Ascending aorta (tissue), 2 donors: Measurements from ENCODE around the gene ITPK1. TPM values are rescaled to one million over a fixed set of nuclear protein-coding genes. Genes with fewer than 3 reads are reported as not detected.

Source experiments
- DNase-seq, 2 donors: peaks; one replicate each; pipeline ENCODE4 v3.0.0-alpha.2; 2019; ENCODE audit warnings: low spot score in 2 of 2
- H3K27ac ChIP-seq, 2 donors: fragments of 200-600 bp; sonication (generic); one replicate each; pipeline ENCODE4 v1.5.1; 2016 to 2017; ENCODE audit warnings: mild to moderate bottlenecking in 1 of 2
- H3K27me3 ChIP-seq: fragments of 200-600 bp; sonication (generic); one replicate; pipeline ENCODE4 v1.5.1; 2017
- H3K36me3 ChIP-seq, 2 donors: fragments of 200-600 bp; sonication (generic); one replicate each; pipeline ENCODE4 v1.5.1; 2016
- H3K4me1 ChIP-seq, 2 donors: fragments of 200-600 bp; sonication (generic); one replicate each; pipeline ENCODE4 v1.5.1; 2016 to 2017; ENCODE audit warnings: mild to moderate bottlenecking in 1 of 2
- H3K4me3 ChIP-seq, 2 donors: fragments of 200-600 bp; sonication (generic); one replicate each; pipeline ENCODE4 v1.5.1; 2016 to 2017; ENCODE audit warnings: mild to moderate bottlenecking in 1 of 2
- H3K9me3 ChIP-seq, 2 donors: fragments of 200-600 bp; sonication (generic); one replicate each; pipeline ENCODE4 v1.5.1; 2016
- intact Hi-C: fragments of 100-400 bp; cut with DNase I; formaldehyde crosslinking; loops from one replicate; pipeline ENCODE4 v1.15.1; 2023
- total RNA-seq: library from RNA; depleted of rRNA; stranded (reverse); fragments of >200 nt; gene quantifications from one replicate; pipeline ENCODE4 v1.1.0, GENCODE V29; 2016
- TF ChIP-seq, protein P1 (sequence below), 3 experiments: fragments of 200-600 bp in 2 of 3; fragments of 450-650 bp in 1 of 3; sonication (generic) in 2 of 3; IDR thresholded peaks; one replicate each; pipeline ENCODE4 v1.5.1; 2016 to 2019; ENCODE audit warnings: antibody characterized with exemption in 3 of 3, mild to moderate bottlenecking in 1 of 3, moderate library complexity in 1 of 3

Gene ITPK1
- total RNA-seq, 1 donor from 2014 or later, result 85.3 TPM

DNA sequence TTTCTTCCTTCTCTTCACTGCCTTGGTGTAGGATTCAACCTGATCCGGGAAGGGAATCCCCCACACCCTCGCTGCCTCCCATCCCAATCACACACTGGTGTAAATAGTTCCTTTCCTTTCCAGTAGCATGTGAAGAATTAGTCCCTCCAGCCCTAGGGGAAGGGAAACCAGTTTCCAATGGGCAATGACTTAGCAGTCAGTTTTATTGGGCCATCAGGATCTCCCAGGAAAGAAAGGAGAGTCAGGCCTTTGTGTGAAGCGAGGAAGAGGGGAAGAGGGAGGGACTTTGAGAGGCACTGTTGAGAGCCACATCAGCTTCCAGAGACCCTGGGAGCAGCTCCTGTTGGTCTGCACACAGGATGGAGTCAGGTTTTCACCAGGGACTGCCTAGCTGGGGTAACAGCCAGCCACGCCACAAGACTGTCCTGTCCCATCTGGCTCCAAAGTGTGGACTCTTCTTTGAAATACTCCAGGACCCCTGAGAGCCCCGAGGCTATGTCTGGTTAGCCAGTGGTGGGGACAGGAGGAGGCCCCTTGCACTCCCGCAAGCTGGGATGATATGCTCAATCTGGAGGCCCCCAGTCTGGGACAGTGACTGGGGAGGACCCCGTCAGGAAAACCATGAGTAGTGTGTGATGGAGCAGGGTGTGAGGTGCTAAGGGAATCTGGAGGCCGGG is 41.1 kb upstream of the ITPK1 start:
- no peak for DNase-seq
- Histone ChIP-seq H3K27me3 (no peaks in the 10 kb centered on the region), H3K4me1 (no peaks in the 10 kb centered on the region), H3K27ac (no peak overlapping the region), H3K36me3 (no peaks in the 10 kb centered on the region), H3K4me3 (no peak overlapping the region), H3K9me3 (no peaks in the 10 kb centered on the region)
- TF ChIP-seq, protein P1, sequence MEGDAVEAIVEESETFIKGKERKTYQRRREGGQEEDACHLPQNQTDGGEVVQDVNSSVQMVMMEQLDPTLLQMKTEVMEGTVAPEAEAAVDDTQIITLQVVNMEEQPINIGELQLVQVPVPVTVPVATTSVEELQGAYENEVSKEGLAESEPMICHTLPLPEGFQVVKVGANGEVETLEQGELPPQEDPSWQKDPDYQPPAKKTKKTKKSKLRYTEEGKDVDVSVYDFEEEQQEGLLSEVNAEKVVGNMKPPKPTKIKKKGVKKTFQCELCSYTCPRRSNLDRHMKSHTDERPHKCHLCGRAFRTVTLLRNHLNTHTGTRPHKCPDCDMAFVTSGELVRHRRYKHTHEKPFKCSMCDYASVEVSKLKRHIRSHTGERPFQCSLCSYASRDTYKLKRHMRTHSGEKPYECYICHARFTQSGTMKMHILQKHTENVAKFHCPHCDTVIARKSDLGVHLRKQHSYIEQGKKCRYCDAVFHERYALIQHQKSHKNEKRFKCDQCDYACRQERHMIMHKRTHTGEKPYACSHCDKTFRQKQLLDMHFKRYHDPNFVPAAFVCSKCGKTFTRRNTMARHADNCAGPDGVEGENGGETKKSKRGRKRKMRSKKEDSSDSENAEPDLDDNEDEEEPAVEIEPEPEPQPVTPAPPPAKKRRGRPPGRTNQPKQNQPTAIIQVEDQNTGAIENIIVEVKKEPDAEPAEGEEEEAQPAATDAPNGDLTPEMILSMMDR (IDR thresholded peaks at IDR 0.05), result no peak
- intact Hi-C loops, result no loop called here

DNA sequence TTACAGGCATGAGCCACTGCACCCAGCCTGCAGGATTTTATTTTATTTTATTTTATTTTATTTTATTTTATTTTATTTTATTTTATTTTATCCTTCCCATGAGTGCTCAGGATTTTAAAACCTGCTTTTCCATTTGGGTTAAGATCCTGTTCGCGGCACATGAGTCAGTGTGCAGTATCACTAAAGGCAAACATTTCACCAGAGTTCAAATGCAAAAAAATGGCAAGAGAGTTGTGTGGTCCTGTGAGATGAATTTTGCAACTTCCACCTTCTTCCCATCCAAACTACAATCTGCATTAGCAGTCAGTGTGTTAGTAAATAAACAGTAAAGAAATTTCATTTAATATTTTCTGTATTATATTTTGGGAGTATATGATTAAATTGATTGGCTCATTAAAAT is 39.9 kb upstream of the ITPK1 start:
- Histone ChIP-seq H3K4me3 (no peak overlapping the region), H3K27ac (no peak overlapping the region), H3K36me3 (no peaks in the 10 kb centered on the region), H3K9me3 (no peaks in the 10 kb centered on the region), H3K27me3 (no peaks in the 10 kb centered on the region), H3K4me1 (no peaks in the 10 kb centered on the region)
- no peak for DNase-seq
- TF ChIP-seq, protein P1 (IDR thresholded peaks at IDR 0.05), result no peak
- intact Hi-C loops, result no loop called here

DNA sequence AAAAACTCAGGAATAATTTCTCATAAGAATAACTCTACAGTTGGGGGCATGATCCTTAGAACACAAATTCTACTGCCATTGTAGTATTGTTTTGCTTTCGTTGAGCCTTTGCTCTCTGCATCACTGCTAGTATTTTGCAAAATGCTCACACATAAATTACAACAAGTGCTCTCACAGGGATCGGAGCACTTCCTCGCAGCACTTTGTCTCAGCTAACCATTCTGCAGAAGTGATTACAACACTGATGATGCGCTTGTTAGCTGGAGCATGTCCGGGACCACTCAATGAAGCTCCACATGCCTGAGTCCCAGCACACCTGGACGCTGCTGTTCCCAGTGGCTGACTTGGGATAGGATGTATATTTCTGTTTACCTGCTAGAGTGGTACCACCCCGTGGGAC is 37.4 kb upstream of the ITPK1 start:
- TF ChIP-seq, protein P1 (IDR thresholded peaks at IDR 0.05), result no peak

DNA sequence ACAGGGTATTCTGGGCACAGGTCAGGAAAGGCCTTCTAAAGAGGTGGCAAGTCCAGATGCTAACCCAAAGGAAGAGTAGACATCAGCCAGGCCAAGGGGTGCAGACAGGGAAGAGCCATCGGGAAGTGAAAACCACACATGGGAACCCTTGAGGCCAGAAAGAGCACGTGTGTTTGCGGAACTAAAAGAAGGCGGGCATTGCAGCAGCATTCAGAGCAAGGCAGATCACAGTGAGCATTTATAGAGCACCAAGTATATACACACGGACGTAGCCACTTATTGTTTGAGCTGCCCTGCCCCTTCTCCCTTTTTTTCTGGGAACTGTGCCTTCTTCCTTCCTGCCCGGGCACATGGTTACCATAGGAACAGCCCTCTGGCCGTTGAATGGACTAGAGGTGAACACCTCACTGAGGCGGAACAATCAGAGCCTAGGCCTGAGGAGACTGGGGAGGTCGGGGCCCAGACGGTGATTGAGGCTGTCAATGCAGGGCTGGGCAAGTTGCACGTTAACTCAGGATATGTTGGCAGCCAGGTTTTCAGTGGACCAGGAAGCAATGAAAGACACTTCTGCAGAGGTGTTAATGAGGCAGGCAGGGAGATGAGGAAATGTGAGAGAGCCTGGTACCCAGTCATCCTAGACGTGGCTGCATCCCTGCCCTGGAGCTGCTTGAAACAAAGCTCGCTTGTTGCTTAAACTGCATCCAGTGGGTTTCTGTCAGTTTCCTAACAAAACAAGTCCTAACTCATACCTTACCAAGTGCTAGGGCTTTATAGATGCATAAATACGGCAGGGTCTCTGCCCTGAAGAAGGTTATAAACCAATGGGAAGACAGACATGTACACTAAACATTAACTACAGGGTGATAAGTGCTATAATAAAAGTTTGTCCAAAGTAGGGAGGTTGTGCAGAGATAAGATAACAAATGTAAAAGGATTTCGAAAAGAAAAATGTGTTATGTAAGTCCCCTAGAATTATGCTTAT is 34.8 kb upstream of the ITPK1 start:
- no peak for DNase-seq
- TF ChIP-seq, protein P1 (IDR thresholded peaks at IDR 0.05), result no peak
- Histone ChIP-seq H3K27ac (no peak overlapping the region), H3K4me1 (no peaks in the 10 kb centered on the region), H3K4me3 (no peak overlapping the region), H3K9me3 (no peaks in the 10 kb centered on the region), H3K27me3 (no peaks in the 10 kb centered on the region), H3K36me3 (no peaks in the 10 kb centered on the region)
- intact Hi-C loops, result no loop called here

More for the DNA sequence above, 37.4 kb upstream of the ITPK1 start:
- no peaks in the 10 kb centered on the region for H3K36me3 ChIP-seq
- no peaks in the 10 kb centered on the region for H3K4me1 ChIP-seq
- H3K9me3 ChIP-seq, result no peaks in the 10 kb centered on the region
- intact Hi-C loops, result no loop called here
- DNase-seq, result no peak
- no peak overlapping the region for H3K4me3 ChIP-seq
- no peaks in the 10 kb centered on the region for H3K27me3 ChIP-seq
- H3K27ac ChIP-seq, result no peak overlapping the region

DNA sequence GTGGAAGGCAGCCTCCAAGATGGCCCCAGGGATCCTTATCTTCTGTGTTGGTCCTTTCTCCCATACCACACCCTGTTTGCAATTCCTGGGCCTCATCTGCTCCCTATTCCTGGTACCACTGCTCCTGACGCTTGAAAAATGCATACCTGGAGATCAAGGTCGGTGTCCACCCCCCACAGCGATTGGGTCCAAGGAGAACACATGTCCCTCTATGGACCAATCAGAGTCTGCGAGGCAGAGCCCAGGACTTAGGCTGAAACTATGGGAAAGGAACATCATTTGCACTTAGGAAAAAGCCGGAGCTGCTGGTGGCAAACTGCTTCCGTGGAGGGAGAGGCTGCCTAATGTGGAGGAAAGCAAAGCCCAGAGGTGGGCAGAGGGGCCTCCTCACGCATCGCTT is 33.3 kb upstream of the ITPK1 start:
- H3K36me3 ChIP-seq, result no peaks in the 10 kb centered on the region
- intact Hi-C loops, result no loop called here
- no peaks in the 10 kb centered on the region for H3K4me1 ChIP-seq
- no peak overlapping the region for H3K27ac ChIP-seq
- no peaks in the 10 kb centered on the region for H3K9me3 ChIP-seq
- TF ChIP-seq, protein P1 (IDR thresholded peaks at IDR 0.05), result no peak
- no peak overlapping the region for H3K4me3 ChIP-seq
- H3K27me3 ChIP-seq, result no peaks in the 10 kb centered on the region
- DNase-seq, result no peak
